SK-N-SH (cell line): ENCODE data around the gene RELN. TPM values are rescaled to one million over a fixed set of nuclear protein-coding genes. Genes with fewer than 3 reads are reported as not detected.

ENCODE experiments used
- CTCF ChIA-PET: fragments of 300-600, 350-600 bp; formaldehyde crosslinking; extraction: SDS; loops from one replicate; lab custom pipeline; 2021; lab: Yijun Ruan, JAX
- POLR2A ChIA-PET: fragments of 350-600 bp; sonication (Branson Sonifier 250); formaldehyde crosslinking; extraction: SDS; loops from one replicate; lab custom pipeline; 2020; ENCODE audit warnings: antibody characterized with exemption, inconsistent platforms; lab: Yijun Ruan, JAX
- DNase-seq: peaks from one replicate; pipeline ENCODE4 v3.0.0; 2012
- H2AFZ ChIP-seq: fragments of 200-600 bp; sonication (generic); 2 replicates; pipeline ENCODE4 v1.8.1; 2016; ENCODE audit warnings: antibody characterized with exemption, mild to moderate bottlenecking, low read depth
- H3F3A ChIP-seq: fragments of 200-600 bp; sonication (generic); replicated peaks from 2 replicates; pipeline ENCODE3; 2016; ENCODE audit warnings: antibody characterized with exemption, mild to moderate bottlenecking; ENCODE audit not compliant: insufficient read depth
- H3K27ac ChIP-seq, 2 experiments: fragments of 200-500 bp in 1 of 2; fragments of 200-600 bp in 1 of 2; sonication (Bioruptor generic) in 1 of 2; sonication (generic), shearing (Covaris generic) in 1 of 2; 2 replicates each; pipeline versions ENCODE4 v1.5.1 to v1.6.1; 2014 to 2016; ENCODE audit warnings: low read depth in 2 of 2, inconsistent platforms in 1 of 2, low read length in 1 of 2, mild to moderate bottlenecking in 1 of 2, mixed read lengths in 1 of 2
- H3K27me3 ChIP-seq: fragments of 200-600 bp; sonication (generic), shearing (Covaris generic); 2 replicates; pipeline ENCODE4 v1.6.1; 2016; ENCODE audit warnings: mixed run types; ENCODE audit not compliant: insufficient read depth
- H3K36me3 ChIP-seq, 2 experiments: fragments of 200-500 bp in 1 of 2; fragments of 200-600 bp in 1 of 2; sonication (Bioruptor generic) in 1 of 2; sonication (generic) in 1 of 2; replicated peaks in 1 of 2; 2 replicates each; pipeline versions ENCODE3 to v1.5.1; 2014 to 2016; ENCODE audit warnings: low read length in 1 of 2, mild to moderate bottlenecking in 1 of 2; ENCODE audit not compliant: insufficient read depth in 2 of 2, control insufficient read depth in 1 of 2
- H3K4me1 ChIP-seq, 2 experiments: fragments of 200-500 bp in 1 of 2; fragments of 200-600 bp in 1 of 2; sonication (Bioruptor generic) in 1 of 2; sonication (generic), shearing (Covaris generic) in 1 of 2; 2 replicates each; pipeline versions ENCODE4 v1.5.1 to v1.6.1; 2014 to 2016; ENCODE audit warnings: low read depth in 1 of 2, low read length in 1 of 2, mixed run types in 1 of 2; ENCODE audit not compliant: insufficient read depth in 2 of 2, control insufficient read depth in 1 of 2
- H3K4me2 ChIP-seq: fragments of 200-600 bp; sonication (generic), shearing (Covaris generic); 2 replicates; pipeline ENCODE4 v1.6.1; 2017; ENCODE audit warnings: mixed run types
- H3K4me3 ChIP-seq, 2 experiments: fragments of 200-500 bp in 1 of 2; fragments of 200-600 bp in 1 of 2; sonication (Bioruptor generic) in 1 of 2; sonication (generic), shearing (Covaris generic) in 1 of 2; 2 replicates each; pipeline versions ENCODE4 v1.5.1 to v1.8.1; 2014 to 2016; ENCODE audit warnings: low read depth in 2 of 2, inconsistent platforms in 1 of 2, low read length in 1 of 2, mild to moderate bottlenecking in 1 of 2, mixed read lengths in 1 of 2, moderate library complexity in 1 of 2
- H3K79me2 ChIP-seq: fragments of 200-600 bp; sonication (generic); 2 replicates; pipeline ENCODE4 v1.8.1; 2017; ENCODE audit warnings: mild to moderate bottlenecking; ENCODE audit not compliant: insufficient read depth
- H3K9ac ChIP-seq: fragments of 200-600 bp; sonication (generic); 2 replicates; pipeline ENCODE4 v1.6.1; 2017; ENCODE audit warnings: mixed run types
- H3K9me2 ChIP-seq: fragments of 200-600 bp; sonication (generic); 2 replicates; pipeline ENCODE4 v1.6.1; 2017; ENCODE audit warnings: mixed run types
- H3K9me3 ChIP-seq: fragments of 200-600 bp; sonication (generic); 2 replicates; pipeline ENCODE4 v1.6.1; 2017; ENCODE audit warnings: mixed run types, mild to moderate bottlenecking, moderate library complexity
- H4K20me1 ChIP-seq: fragments of 200-600 bp; sonication (generic); 2 replicates; pipeline ENCODE4 v1.6.1; 2017; ENCODE audit warnings: mild to moderate bottlenecking, mixed run types; ENCODE audit not compliant: insufficient read depth
- CHD2 ChIP-seq: fragments of 150-350 bp; IDR thresholded peaks from 2 replicates; pipeline ENCODE4 v1.6.1; 2018; ENCODE audit warnings: low read length; ENCODE audit not compliant: partially characterized antibody
- CTCF ChIP-seq: fragments of 200-600 bp; sonication (generic); IDR thresholded peaks from 2 replicates; pipeline ENCODE4 v1.6.1; 2017; ENCODE audit warnings: antibody characterized with exemption, mild to moderate bottlenecking, moderate library complexity
- ELF1 ChIP-seq: IDR thresholded peaks from 2 replicates; pipeline ENCODE4 v1.4.0; 2012
- FOSL2 ChIP-seq: IDR thresholded peaks from 2 replicates; pipeline ENCODE4 v1.4.0; 2012; ENCODE audit warnings: low read depth, mild to moderate bottlenecking, moderate library complexity, borderline replicate concordance
- FOXJ3 ChIP-seq: sonication (generic); formaldehyde crosslinking; IDR thresholded peaks from 2 replicates; pipeline ENCODE4 v1.5.1; 2020; ENCODE audit warnings: mild to moderate bottlenecking, missing genetic modification reagents
- FOXM1 ChIP-seq: IDR thresholded peaks from 2 replicates; pipeline ENCODE4 v1.4.0; 2012; ENCODE audit warnings: low read depth, mild to moderate bottlenecking
- GATA2 ChIP-seq: sonication (generic); formaldehyde crosslinking; IDR thresholded peaks from 2 replicates; pipeline ENCODE4 v1.5.0; 2020; ENCODE audit warnings: mild to moderate bottlenecking, missing genetic modification reagents
- IRF3 ChIP-seq: fragments of 150-350 bp; IDR thresholded peaks from 2 replicates; pipeline ENCODE4 v1.6.1; 2016; ENCODE audit warnings: mild to moderate bottlenecking, low read depth, low read length
- MEF2A ChIP-seq: IDR thresholded peaks from 2 replicates; pipeline ENCODE4 v1.4.0; 2012; ENCODE audit warnings: low read depth, borderline replicate concordance
- MXI1 ChIP-seq: IDR thresholded peaks from 2 replicates; pipeline ENCODE4 v1.6.1; 2012; ENCODE audit warnings: mild to moderate bottlenecking, low read depth, low read length, improper control_type of control experiment
- NFIC ChIP-seq: IDR thresholded peaks from 2 replicates; pipeline ENCODE4 v1.4.0; 2012; ENCODE audit warnings: borderline replicate concordance
- NRF1 ChIP-seq: IDR thresholded peaks from 2 replicates; pipeline ENCODE4 v1.6.1; 2012; ENCODE audit warnings: low read depth, mild to moderate bottlenecking, low read length
- RXRA ChIP-seq: IDR thresholded peaks from 2 replicates; pipeline ENCODE4 v1.4.0; 2012; ENCODE audit warnings: low read depth, mild to moderate bottlenecking, borderline replicate concordance
- SIN3A ChIP-seq: IDR thresholded peaks from 2 replicates; pipeline ENCODE4 v1.6.1; 2012; ENCODE audit warnings: low read depth, mild to moderate bottlenecking, low read length, moderate library complexity, borderline replicate concordance
- SMC3 ChIP-seq: IDR thresholded peaks from 2 replicates; pipeline ENCODE4 v1.6.1; 2012; ENCODE audit warnings: low read depth, low read length, improper control_type of control experiment
- TAF1 ChIP-seq: IDR thresholded peaks from 2 replicates; pipeline ENCODE4 v1.6.1; 2012; ENCODE audit warnings: low read depth, mild to moderate bottlenecking, low read length, moderate library complexity, borderline replicate concordance
- TCF12 ChIP-seq: IDR thresholded peaks from 2 replicates; pipeline ENCODE4 v1.4.0; 2012
- USF1 ChIP-seq: IDR thresholded peaks from 2 replicates; pipeline ENCODE4 v1.4.0; 2012; ENCODE audit warnings: low read depth, borderline replicate concordance
- YY1 ChIP-seq: IDR thresholded peaks from 2 replicates; pipeline ENCODE4 v1.4.0; 2012; ENCODE audit warnings: low read depth, mild to moderate bottlenecking
- WGBS: methylation state at CpG from one replicate; pipeline ENCODE4 v1.1.6; 2017; ENCODE audit warnings: low lambda C conversion rate; 5-methylcytosine and 5-hydroxymethylcytosine counted together
- polyA plus RNA-seq, 3 experiments: library from polyadenylated mRNA; depleted of rRNA; stranded (reverse); fragments of >200 nt; gene quantifications; 2 replicates each; pipeline ENCODE4 v1.2.3, GENCODE V29; 2012
- TF ChIP-seq, protein P1 (sequence below): IDR thresholded peaks from 2 replicates; pipeline ENCODE4 v1.4.0; 2012; ENCODE audit warnings: low read depth, borderline replicate concordance
- TF ChIP-seq, protein P2 (sequence below): IDR thresholded peaks from 2 replicates; pipeline ENCODE4; 2012

The RELN gene
- polyA plus RNA-seq, 1 of the 3 experiments (the other 2 are of a cell fraction): 0.02 TPM

DNA sequence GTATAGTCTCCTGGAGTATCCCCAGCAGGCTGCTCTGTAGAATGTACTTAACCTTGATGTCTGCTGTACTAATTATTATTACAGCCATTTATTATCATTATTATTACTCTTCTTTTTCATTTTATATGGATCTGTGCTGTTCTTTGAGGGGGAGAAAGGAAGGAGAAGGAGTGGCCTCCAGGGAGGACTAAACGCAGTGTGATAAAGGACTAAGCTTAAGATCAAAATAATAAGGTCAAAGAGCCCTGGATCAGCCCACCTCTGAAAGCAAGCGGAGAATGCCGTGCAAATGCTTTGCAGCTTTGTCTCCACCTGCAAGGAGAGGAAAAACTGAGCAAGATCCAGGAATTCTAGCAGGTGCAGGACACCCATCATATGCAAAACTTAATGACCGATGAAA is 65.3 kb downstream of the RELN start:
- Histone ChIP-seq H3F3A (no peaks in the 10 kb centered on the region), H3K27ac (no peak overlapping the region), H3K9me3 (no peaks in the 10 kb centered on the region), H3K4me1 (no peaks in the 10 kb centered on the region), H3K79me2 (no peaks in the 10 kb centered on the region), H3K4me3 (no peak overlapping the region), H3K36me3 (no peaks in the 10 kb centered on the region), H4K20me1 (no peaks in the 10 kb centered on the region), H3K9ac (no peak overlapping the region), H3K27me3 (no peaks in the 10 kb centered on the region), H3K9me2 (no peaks in the 10 kb centered on the region; the same call in 1 of the 2 replicates), H2AFZ (no peak overlapping the region), H3K4me2 (no peak overlapping the region)
- CTCF ChIA-PET: interaction anchor here (1.0 kb wide), 1 partner anchor 11 kb away, joined by 3 read pairs; no protein-coding TSS in a partner anchor
- POLR2A ChIA-PET: no interaction called here
- WGBS: 48% methylated on average over 4 of the region's 4 CpGs
- DNase-seq: no peak
- TF ChIP-seq NFIC (no peak), NRF1 (no peak), IRF3 (no peak), ELF1 (no peak), TCF12 (no peak)

- POLR2A ChIA-PET: no interaction called here
- H3K27me3 ChIP-seq: no peaks in the 10 kb centered on the region
- TF ChIP-seq MEF2A (no peak), FOXM1 (no peak), YY1 (no peak), USF1 (no peak), IRF3 (no peak), RXRA (no peak), NRF1 (no peak), MXI1 (no peak), FOSL2 (no peak), GATA2 (CRISPR knock-in tag) (no peak), SMC3 (no peak), SIN3A (no peak), TAF1 (no peak), FOXJ3 (CRISPR knock-in tag) (no peak), CTCF (no peak), ELF1 (no peak), CHD2 (no peak)
- TF ChIP-seq, protein P1, sequence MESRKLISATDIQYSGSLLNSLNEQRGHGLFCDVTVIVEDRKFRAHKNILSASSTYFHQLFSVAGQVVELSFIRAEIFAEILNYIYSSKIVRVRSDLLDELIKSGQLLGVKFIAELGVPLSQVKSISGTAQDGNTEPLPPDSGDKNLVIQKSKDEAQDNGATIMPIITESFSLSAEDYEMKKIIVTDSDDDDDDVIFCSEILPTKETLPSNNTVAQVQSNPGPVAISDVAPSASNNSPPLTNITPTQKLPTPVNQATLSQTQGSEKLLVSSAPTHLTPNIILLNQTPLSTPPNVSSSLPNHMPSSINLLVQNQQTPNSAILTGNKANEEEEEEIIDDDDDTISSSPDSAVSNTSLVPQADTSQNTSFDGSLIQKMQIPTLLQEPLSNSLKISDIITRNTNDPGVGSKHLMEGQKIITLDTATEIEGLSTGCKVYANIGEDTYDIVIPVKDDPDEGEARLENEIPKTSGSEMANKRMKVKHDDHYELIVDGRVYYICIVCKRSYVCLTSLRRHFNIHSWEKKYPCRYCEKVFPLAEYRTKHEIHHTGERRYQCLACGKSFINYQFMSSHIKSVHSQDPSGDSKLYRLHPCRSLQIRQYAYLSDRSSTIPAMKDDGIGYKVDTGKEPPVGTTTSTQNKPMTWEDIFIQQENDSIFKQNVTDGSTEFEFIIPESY: no peak
- TF ChIP-seq, protein P2, sequence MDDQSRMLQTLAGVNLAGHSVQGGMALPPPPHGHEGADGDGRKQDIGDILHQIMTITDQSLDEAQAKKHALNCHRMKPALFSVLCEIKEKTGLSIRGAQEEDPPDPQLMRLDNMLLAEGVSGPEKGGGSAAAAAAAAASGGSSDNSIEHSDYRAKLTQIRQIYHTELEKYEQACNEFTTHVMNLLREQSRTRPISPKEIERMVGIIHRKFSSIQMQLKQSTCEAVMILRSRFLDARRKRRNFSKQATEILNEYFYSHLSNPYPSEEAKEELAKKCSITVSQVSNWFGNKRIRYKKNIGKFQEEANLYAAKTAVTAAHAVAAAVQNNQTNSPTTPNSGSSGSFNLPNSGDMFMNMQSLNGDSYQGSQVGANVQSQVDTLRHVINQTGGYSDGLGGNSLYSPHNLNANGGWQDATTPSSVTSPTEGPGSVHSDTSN: no peak
Observed at GRCh38 chr7:103922407-103922806, 67.1 kb downstream of the RELN start.

More at GRCh38 chr7:103922407-103922806, 67.1 kb downstream of the RELN start:
- Histone ChIP-seq H3K79me2 (no peaks in the 10 kb centered on the region), H3K9ac (no peak overlapping the region), H3F3A (no peaks in the 10 kb centered on the region), H3K4me3 (no peak overlapping the region), H3K9me2 (no peaks in the 10 kb centered on the region; the same call in 1 of the 2 replicates), H4K20me1 (no peaks in the 10 kb centered on the region), H3K9me3 (no peaks in the 10 kb centered on the region), H2AFZ (no peak overlapping the region), H3K4me1 (no peaks in the 10 kb centered on the region), H3K27ac (no peak overlapping the region), H3K4me2 (no peak overlapping the region), H3K36me3 (no peaks in the 10 kb centered on the region)
- no peak for DNase-seq
- 46% methylated on average over 2 of the region's 2 CpGs for WGBS
- CTCF ChIA-PET: interaction anchor here (1.2 to 2.1 kb wide), 2 partner anchors 16 to 19 kb away, joined by 4 to 6 read pairs; no protein-coding TSS in a partner anchor
